GM18502 (cell line): ENCODE results near the gene GNAI2.
A peak's percentile ranks its signal among the peaks of the same experiment; 100 is the strongest.
"Not testable (repeated sequence)": the region's sequence is repeated elsewhere in the genome, so short reads cannot be mapped to it uniquely, and the experiment has no call there.

Experiments
- ATAC-seq: cut with Tn5 transposase; IDR thresholded peaks from one replicate; pipeline ENCODE4 v1.9.1; 2021; ENCODE audit warnings: mild to moderate bottlenecking; ENCODE audit not compliant: unreplicated experiment, poor library complexity

The GNAI2 gene

GRCh38 chr3:50221411-50222168, 14.4 kb upstream of the GNAI2 start:
- ATAC-seq = no peak

DNA sequence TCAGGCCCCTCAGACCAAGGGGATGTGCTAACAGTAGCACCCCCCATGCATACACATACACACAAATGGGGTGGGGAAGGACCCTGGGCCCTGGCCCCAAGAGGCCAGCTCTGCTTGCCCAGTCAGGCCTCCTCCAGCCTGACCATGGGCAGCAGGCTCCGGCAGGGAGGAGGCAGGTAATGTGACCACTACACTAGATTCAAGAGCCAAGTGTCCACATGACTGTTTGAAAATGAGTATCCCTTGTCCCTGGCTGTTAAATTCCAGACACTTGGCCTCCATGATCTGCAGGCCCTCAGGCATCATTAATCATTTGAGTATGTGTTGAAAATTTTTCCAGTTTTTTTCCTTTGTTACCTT, 13.9 kb upstream of the GNAI2 start:
- no peak for ATAC-seq

GRCh38 chr3:50224639-50225038, 11.4 kb upstream of the GNAI2 start:
- no peak for ATAC-seq

GRCh38 chr3:50226888-50227389, 9.1 kb upstream of the GNAI2 start:
- ATAC-seq = no peak

GRCh38 chr3:50227390-50228183, 8.4 kb upstream of the GNAI2 start:
- ATAC-seq = peak; percentile 87

GRCh38 chr3:50228184-50228763, 7.7 kb upstream of the GNAI2 start:
- not testable (repeated sequence) for ATAC-seq

DNA sequence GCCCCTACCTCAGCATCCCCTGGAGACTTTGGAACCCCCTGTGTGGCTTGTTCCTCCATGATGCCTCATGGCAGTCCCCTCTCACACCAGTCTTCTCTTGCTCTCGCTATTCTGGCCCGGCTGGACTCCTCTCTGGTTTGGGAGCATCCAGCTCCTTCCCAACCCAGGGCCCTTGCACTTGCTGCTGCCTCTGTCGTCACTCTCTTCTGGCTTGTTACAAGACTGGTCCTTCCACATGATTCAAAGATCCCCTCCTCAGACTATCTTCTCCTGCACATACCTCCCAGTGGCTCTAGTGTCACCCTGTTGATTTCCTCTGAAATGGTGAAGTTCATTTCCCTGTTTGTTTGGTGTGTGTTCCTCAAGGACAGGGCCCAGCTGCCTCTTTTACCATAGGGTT, 6.5 kb upstream of the GNAI2 start:
- no peak for ATAC-seq

GRCh38 chr3:50230104-50230793, 5.8 kb upstream of the GNAI2 start:
- no peak for ATAC-seq

DNA sequence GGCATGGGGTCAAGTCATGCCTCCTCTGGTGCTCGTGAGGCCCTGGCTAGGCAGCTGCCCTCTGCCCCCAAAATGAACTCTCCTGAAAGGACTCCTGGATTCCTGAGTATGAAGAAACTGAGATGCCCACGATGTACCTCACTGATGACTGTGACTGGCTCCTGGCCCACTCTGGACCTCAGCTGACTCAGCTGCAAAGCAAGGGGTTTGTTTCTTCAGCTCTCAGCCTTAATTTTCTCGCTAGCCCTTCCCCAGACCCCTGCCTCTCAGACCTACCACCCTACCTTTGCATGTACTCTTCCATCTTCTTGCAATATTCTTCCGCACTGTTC, 5.2 kb upstream of the GNAI2 start:
- no peak for ATAC-seq

DNA sequence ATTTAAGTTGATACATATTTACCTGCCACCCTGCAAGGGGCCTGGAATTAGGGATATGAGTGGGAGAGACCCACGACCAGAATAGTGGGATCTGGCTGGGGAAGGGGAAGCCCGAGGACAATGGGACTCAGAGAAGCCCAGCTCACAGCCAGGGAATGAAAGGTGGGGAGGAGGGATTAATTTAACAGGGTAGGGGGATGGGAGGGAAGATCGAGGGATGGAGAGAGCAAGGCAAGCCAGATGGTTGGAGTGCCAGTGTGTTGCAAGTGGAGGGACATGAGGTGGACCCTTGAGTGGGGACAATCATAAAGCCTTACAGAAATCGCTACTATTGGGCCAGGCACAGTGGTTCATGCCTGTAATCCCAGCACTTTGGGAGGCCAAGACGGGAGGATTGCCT, 4.4 kb upstream of the GNAI2 start:
- ATAC-seq = no peak

DNA sequence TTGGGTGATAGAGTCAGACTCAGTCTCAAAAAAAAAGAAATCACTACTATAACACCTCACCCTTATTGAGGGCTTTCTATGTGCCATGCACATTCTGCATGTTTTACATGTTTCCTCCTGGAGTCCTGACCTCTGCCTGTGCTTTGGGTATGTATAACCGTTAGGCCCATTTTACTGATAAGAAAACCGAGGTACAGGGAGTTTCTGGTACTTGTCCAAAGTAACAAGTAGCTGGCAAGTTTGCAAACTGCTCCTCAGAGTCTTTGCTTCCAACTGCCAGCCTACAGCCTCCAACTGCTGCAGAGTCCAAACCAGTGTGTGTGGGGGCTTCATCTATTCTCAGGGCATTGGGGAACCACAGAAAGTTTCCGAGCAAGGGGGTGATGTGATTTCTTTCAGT, 3.7 kb upstream of the GNAI2 start:
- no peak for ATAC-seq

GRCh38 chr3:50233176-50233575, 2.8 kb upstream of the GNAI2 start:
- ATAC-seq = no peak

DNA sequence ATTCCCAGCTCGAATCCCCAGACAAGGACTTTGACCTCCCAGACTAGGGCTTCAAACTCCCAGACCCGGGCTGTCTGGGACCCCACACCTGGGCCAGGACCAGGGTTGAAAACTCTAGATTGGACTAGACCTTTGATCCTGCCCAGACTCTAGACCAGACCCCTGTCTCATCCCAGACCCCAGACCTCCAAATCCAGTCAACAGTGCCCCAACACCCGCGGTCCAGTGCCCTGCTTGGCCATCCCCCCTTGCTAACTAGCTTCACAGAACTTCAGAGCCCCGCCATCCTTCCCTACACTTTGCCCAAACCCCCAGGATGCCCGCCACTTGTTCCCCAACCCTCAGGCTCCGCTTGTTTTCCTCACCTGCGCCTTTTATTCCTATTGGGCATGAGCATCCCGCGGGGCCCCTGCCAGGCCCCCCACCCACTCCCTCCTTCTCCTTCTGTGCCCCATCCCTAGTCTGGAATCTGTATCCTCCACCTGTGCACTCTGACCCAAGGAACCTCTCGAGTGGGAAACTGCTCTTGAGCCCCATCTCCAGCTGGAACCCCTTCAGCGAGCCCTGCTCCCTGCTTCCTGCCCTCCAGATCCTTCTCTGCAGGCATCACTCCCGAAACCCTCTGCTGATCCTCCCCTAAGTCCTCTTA, 604 bp downstream of the GNAI2 start:
- no peak for ATAC-seq

GRCh38 chr3:50237133-50237651, 1.2 kb downstream of the GNAI2 start:
- no peak for ATAC-seq

- peak; percentile 26 for ATAC-seq
Observed at GRCh38 chr3:50237754-50238548, 1.9 kb downstream of the GNAI2 start.

GRCh38 chr3:50238549-50239026, 2.6 kb downstream of the GNAI2 start:
- ATAC-seq = no peak

- no peak for ATAC-seq
Observed at GRCh38 chr3:50239649-50240048, 3.6 kb downstream of the GNAI2 start.

- ATAC-seq = no peak
Observed at GRCh38 chr3:50241163-50241562, 5.2 kb downstream of the GNAI2 start.

DNA sequence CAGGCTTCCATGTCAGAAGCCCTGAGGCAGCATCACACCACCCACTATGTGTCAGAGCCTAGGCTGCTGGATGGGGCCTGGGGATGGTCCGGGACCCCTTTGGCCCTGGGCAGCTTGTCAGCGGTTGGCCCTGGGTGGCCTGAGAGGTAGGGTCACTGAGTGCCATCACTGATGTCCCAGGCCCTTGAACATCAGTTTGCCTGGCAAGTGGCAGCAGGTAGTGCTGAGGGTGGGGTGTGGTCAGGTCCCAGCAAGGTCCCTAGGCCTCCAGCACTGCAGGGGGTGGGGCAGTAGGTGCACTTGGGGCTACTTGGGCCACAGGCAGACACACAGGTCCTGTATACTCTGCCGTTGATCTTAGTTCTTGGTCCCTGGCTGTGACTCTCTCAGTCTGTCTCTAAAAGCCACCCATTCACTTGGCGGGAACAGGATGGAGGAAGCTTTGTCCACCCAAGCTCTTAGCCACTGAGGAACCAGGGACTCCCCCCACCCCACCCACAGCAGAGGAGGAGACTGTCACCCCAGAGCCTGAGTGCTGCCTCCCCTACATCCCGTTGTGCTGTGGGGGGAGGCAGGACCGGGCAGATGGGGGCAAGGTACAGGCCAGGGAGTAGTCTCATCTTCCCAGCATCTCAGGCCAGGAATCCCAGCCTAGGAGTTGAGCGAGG, 5.8 kb downstream of the GNAI2 start:
- no peak for ATAC-seq
